ENCODE data around the gene SLC25A1. TPM values are rescaled to one million over a fixed set of nuclear protein-coding genes. Genes with fewer than 3 reads are reported as not detected.

SLC25A1 gene
- total and polyA plus RNA-seq, 2 experiments from 2014 or later, result 141 to 242 TPM

DNA sequence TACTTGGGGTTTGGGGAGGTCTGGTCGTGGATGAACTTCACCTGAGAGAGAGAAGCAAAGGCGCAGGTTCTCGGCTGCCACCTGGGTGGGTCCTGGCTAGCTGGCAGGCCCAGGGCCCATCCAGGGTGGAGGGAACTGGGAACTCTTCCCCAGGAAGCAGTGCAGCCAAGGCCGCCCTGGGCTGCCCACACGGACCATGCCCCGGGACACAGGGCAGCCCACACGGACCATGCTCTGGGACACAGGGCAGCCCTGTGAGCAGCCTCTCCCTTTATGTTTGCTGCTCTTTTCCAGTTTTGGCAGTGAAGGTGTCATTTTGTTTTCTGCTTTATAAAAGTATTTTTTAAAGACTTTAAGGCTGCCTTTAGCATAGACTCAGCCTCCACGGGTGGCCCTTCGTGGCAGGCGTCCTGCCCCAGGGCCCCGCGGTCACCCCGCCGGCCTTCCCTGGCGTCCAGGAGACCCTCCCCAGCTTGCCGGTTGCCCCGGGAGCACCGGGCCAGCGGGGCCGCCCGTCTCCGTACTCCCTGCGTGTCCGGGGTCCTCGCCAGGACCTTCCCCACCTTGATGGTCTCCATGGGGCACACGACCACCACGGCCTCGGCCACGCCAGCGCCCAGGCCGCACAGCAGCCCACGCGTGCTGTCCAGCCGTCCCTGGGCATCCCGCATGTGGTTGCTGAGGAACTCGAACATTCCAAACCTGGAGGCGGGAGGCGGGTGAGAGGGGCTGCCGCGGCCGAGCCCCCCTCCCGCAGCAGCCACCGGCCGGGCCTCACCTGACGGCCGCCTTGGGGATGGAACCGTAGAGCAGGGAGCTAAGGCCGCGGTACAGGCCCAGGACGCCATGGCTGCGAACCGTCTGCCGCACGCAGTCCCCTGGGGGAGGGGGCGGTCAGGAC is 1.1 kb downstream of the SLC25A1 start:
- Histone ChIP-seq H3K79me2 (replicated peaks; ENCODE audit: insufficient read depth) (peaks cover 24% of the 10 kb centered on the region), H3K27ac (ENCODE audit: low read depth) (peak overlapping the region; percentile 69; the same call in 1 of the 2 replicates), H3K4me1 (ENCODE audit: insufficient read depth) (peaks cover 39% of the 10 kb centered on the region), H3F3A (replicated peaks; ENCODE audit: low read depth) (peaks cover 33% of the 10 kb centered on the region), H2AFZ (no peak overlapping the region), H3K4me2 (peak overlapping the region; percentile 96), H3K4me3 (peak overlapping the region; percentile 62), H3K27me3 (ENCODE audit: insufficient read depth) (no peaks in the 10 kb centered on the region), H3K36me3 (ENCODE audit: insufficient read depth) (no peaks in the 10 kb centered on the region), H3K9me2 (ENCODE audit: insufficient read depth) (no peaks in the 10 kb centered on the region), H4K20me1 (replicated peaks; ENCODE audit: insufficient read depth) (peaks cover 7% of the 10 kb centered on the region)
- DNase-seq (ENCODE audit: low spot score), result peak; percentile 48
- H3K36me3 Mint-ChIP-seq (ENCODE audit: low read depth), result peaks cover 9% of the 10 kb centered on the region; the same call in 2 of the 3 replicates
- H3K9me3 Mint-ChIP-seq, result no peaks in the 10 kb centered on the region; the same call in 2 of the 3 replicates
- ATAC-seq, result peak; percentile 4
- TF ChIP-seq ZNF114 (CRISPR knock-in tag; IDR thresholded peaks at IDR 0.05), result no peak
- TF ChIP-seq, protein P1, sequence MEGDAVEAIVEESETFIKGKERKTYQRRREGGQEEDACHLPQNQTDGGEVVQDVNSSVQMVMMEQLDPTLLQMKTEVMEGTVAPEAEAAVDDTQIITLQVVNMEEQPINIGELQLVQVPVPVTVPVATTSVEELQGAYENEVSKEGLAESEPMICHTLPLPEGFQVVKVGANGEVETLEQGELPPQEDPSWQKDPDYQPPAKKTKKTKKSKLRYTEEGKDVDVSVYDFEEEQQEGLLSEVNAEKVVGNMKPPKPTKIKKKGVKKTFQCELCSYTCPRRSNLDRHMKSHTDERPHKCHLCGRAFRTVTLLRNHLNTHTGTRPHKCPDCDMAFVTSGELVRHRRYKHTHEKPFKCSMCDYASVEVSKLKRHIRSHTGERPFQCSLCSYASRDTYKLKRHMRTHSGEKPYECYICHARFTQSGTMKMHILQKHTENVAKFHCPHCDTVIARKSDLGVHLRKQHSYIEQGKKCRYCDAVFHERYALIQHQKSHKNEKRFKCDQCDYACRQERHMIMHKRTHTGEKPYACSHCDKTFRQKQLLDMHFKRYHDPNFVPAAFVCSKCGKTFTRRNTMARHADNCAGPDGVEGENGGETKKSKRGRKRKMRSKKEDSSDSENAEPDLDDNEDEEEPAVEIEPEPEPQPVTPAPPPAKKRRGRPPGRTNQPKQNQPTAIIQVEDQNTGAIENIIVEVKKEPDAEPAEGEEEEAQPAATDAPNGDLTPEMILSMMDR (conservative IDR thresholded peaks at IDR 0.05; ENCODE audit: low read depth in 2 of 2), result no peak
- no peak for TF ChIP-seq STAT1 (IDR thresholded peaks at IDR 0.05; ENCODE audit: unreplicated experiment)
- TF ChIP-seq NANOG (IDR thresholded peaks at IDR 0.05; ENCODE audit: borderline replicate concordance), result no peak
- no peak for TF ChIP-seq EZH2 (IDR thresholded peaks at IDR 0.05; ENCODE audit: low read depth, unreplicated experiment)
- no peak for TF ChIP-seq JUNB (IDR thresholded peaks at IDR 0.05; ENCODE audit: unreplicated experiment)
- TF ChIP-seq, protein P2, sequence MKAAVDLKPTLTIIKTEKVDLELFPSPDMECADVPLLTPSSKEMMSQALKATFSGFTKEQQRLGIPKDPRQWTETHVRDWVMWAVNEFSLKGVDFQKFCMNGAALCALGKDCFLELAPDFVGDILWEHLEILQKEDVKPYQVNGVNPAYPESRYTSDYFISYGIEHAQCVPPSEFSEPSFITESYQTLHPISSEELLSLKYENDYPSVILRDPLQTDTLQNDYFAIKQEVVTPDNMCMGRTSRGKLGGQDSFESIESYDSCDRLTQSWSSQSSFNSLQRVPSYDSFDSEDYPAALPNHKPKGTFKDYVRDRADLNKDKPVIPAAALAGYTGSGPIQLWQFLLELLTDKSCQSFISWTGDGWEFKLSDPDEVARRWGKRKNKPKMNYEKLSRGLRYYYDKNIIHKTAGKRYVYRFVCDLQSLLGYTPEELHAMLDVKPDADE (IDR thresholded peaks at IDR 0.05), result no peak
- TF ChIP-seq POLR2AphosphoS5 (IDR thresholded peaks at IDR 0.05; ENCODE audit: low read depth), result 0 out of 2 replicates have a peak, but pooled peaks have one; percentile 7
- no peak for TF ChIP-seq CREB1 (CRISPR knock-in tag; IDR thresholded peaks at IDR 0.05; ENCODE audit: low read depth)
- peak overlapping the region; percentile 59 for H3K27ac Mint-ChIP-seq
- peak overlapping the region; percentile 76 for H3K4me3 Mint-ChIP-seq
- peaks cover 31% of the 10 kb centered on the region for H3K27me3 Mint-ChIP-seq (ENCODE audit: insufficient read depth, low read depth, poor library complexity)
- H3K4me1 Mint-ChIP-seq, result peaks cover 36% of the 10 kb centered on the region

DNA sequence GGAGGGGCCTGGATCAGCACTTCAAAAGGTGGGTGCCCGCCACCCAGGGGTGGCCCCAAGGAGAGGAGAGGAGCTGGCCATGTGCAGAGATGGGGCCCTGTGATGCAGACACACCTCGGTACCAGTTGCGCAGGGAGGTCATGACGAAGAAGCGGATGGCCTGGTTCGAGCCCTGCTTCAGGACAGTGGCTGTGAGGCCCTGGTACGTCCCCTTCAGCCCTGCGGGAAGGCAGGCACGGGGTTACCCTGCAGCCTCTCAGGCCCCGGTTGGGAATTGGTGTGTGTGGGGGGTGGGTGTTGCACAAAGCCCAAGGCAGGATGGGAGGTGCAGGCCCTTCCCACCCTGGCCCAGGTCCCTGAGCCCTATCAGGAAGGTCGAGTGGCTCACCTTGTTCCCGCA is 1.8 kb downstream of the SLC25A1 start:
- Mint-ChIP-seq H3K4me3 (peak overlapping the region; percentile 76), H3K36me3 (ENCODE audit: low read depth) (peaks cover 13% of the 10 kb centered on the region; the same call in 2 of the 3 replicates), H3K9me3 (no peaks in the 10 kb centered on the region; the same call in 2 of the 3 replicates), H3K4me1 (peaks cover 40% of the 10 kb centered on the region), H3K27ac (peak overlapping the region; percentile 59), H3K27me3 (ENCODE audit: insufficient read depth, low read depth, poor library complexity) (peaks cover 34% of the 10 kb centered on the region)
- Histone ChIP-seq H3K4me2 (peak overlapping the region; percentile 96), H3K9me2 (ENCODE audit: insufficient read depth) (no peaks in the 10 kb centered on the region), H2AFZ (no peak overlapping the region), H3K27me3 (ENCODE audit: insufficient read depth) (no peaks in the 10 kb centered on the region), H3F3A (replicated peaks; ENCODE audit: low read depth) (peaks cover 33% of the 10 kb centered on the region), H3K79me2 (replicated peaks; ENCODE audit: insufficient read depth) (peaks cover 31% of the 10 kb centered on the region), H4K20me1 (replicated peaks; ENCODE audit: insufficient read depth) (peaks cover 7% of the 10 kb centered on the region), H3K27ac (ENCODE audit: low read depth) (peak overlapping the region; percentile 72; the same call in 1 of the 2 replicates), H3K36me3 (ENCODE audit: insufficient read depth) (no peaks in the 10 kb centered on the region), H3K4me1 (ENCODE audit: insufficient read depth) (peaks cover 40% of the 10 kb centered on the region), H3K4me3 (peak overlapping the region; percentile 62; the same call in 1 of the 2 replicates)
- TF ChIP-seq, protein P3, sequence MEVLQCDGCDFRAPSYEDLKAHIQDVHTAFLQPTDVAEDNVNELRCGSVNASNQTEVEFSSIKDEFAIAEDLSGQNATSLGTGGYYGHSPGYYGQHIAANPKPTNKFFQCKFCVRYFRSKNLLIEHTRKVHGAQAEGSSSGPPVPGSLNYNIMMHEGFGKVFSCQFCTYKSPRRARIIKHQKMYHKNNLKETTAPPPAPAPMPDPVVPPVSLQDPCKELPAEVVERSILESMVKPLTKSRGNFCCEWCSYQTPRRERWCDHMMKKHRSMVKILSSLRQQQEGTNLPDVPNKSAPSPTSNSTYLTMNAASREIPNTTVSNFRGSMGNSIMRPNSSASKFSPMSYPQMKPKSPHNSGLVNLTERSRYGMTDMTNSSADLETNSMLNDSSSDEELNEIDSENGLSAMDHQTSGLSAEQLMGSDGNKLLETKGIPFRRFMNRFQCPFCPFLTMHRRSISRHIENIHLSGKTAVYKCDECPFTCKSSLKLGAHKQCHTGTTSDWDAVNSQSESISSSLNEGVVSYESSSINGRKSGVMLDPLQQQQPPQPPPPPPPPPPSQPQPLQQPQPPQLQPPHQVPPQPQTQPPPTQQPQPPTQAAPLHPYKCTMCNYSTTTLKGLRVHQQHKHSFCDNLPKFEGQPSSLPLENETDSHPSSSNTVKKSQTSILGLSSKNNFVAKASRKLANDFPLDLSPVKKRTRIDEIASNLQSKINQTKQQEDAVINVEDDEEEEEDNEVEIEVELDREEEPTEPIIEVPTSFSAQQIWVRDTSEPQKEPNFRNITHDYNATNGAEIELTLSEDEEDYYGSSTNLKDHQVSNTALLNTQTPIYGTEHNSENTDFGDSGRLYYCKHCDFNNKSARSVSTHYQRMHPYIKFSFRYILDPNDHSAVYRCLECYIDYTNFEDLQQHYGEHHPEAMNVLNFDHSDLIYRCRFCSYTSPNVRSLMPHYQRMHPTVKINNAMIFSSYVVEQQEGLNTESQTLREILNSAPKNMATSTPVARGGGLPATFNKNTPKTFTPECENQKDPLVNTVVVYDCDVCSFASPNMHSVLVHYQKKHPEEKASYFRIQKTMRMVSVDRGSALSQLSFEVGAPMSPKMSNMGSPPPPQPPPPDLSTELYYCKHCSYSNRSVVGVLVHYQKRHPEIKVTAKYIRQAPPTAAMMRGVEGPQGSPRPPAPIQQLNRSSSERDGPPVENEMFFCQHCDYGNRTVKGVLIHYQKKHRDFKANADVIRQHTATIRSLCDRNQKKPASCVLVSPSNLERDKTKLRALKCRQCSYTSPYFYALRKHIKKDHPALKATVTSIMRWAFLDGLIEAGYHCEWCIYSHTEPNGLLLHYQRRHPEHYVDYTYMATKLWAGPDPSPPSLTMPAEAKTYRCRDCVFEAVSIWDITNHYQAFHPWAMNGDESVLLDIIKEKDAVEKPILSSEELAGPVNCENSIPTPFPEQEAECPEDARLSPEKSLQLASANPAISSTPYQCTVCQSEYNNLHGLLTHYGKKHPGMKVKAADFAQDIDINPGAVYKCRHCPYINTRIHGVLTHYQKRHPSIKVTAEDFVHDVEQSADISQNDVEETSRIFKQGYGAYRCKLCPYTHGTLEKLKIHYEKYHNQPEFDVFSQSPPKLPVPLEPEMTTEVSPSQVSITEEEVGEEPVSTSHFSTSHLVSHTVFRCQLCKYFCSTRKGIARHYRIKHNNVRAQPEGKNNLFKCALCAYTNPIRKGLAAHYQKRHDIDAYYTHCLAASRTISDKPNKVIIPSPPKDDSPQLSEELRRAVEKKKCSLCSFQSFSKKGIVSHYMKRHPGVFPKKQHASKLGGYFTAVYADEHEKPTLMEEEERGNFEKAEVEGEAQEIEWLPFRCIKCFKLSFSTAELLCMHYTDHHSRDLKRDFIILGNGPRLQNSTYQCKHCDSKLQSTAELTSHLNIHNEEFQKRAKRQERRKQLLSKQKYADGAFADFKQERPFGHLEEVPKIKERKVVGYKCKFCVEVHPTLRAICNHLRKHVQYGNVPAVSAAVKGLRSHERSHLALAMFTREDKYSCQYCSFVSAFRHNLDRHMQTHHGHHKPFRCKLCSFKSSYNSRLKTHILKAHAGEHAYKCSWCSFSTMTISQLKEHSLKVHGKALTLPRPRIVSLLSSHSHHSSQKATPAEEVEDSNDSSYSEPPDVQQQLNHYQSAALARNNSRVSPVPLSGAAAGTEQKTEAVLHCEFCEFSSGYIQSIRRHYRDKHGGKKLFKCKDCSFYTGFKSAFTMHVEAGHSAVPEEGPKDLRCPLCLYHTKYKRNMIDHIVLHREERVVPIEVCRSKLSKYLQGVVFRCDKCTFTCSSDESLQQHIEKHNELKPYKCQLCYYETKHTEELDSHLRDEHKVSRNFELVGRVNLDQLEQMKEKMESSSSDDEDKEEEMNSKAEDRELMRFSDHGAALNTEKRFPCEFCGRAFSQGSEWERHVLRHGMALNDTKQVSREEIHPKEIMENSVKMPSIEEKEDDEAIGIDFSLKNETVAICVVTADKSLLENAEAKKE (CRISPR knock-in tag; IDR thresholded peaks at IDR 0.05), result no peak
- peak; percentile 31; the same call in 1 of the 2 replicates for TF ChIP-seq POLR2AphosphoS5 (IDR thresholded peaks at IDR 0.05; ENCODE audit: low read depth)
- ATAC-seq, result no peak
- DNase-seq (ENCODE audit: low spot score), result no peak

All from GM23338 (cell line).